ENCODE measurements around the gene KIF26B. TPM values are rescaled to one million over a fixed set of nuclear protein-coding genes. Genes with fewer than 3 reads are reported as not detected.

Gene KIF26B
- total and polyA plus RNA-seq, 2 experiments from 2014 or later = 0.03 to 0.76 TPM

DNA sequence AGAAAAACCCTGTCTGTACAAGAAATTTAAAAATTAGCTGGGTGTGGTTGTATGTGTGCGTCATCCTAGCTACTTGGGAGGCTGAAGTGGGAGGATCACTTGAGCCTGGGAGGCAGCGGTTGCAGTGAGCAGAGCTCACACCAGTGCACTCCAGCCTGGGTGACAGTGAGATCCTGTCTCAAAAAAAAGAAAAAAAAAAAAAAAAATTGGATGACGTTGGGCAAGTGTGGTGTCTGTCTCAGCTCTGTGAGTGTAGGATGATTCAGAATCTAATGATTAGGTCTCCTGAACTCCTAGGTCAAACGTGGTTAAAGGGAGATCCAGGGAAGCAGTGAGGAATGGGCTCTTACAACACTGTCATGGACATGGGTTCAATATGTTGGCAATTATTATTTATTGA, 435.9 kb downstream of the KIF26B start (continued):
- TF ChIP-seq, protein P1, sequence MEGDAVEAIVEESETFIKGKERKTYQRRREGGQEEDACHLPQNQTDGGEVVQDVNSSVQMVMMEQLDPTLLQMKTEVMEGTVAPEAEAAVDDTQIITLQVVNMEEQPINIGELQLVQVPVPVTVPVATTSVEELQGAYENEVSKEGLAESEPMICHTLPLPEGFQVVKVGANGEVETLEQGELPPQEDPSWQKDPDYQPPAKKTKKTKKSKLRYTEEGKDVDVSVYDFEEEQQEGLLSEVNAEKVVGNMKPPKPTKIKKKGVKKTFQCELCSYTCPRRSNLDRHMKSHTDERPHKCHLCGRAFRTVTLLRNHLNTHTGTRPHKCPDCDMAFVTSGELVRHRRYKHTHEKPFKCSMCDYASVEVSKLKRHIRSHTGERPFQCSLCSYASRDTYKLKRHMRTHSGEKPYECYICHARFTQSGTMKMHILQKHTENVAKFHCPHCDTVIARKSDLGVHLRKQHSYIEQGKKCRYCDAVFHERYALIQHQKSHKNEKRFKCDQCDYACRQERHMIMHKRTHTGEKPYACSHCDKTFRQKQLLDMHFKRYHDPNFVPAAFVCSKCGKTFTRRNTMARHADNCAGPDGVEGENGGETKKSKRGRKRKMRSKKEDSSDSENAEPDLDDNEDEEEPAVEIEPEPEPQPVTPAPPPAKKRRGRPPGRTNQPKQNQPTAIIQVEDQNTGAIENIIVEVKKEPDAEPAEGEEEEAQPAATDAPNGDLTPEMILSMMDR (conservative IDR thresholded peaks at IDR 0.05; ENCODE audit: low read depth in 2 of 2) = no peak

DNA sequence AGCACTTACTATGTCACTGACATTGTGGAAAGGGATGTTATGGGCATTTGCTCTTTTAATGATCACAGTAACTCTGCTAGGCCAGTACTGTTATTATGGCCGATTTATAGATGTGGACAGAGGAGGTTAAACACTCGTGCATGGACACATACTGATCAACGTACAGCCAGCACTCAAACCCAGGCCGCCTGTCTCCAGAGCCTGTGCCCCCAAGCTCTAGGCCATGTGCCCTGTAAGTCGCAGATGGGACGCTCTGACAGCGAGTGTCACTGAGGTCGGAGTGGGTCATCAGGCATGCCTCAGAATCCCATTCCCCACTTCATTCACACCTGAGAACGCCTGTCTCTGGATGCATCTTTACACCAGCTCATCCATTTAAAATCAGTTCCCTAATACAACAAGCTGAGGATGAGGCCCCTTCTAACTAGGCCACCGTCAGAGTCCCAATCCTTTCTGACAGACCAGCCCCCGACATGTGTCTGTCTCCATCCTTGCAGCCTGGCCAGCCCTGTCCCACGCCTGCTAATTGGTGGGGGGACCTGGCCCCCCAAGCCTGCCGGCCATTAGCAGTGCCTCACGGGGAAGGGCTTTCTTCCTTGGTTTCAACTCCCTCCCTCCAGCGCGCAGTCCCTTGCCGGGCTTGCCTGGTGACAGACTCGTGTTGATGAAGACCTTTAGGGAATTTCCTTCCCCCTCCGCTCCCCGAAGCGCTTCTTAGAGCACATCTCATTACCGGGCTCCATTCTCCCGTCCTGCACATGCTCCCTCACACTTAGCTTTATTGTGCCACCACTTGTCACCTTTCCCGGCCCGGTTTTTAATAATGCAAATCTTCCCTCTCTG, 436.8 kb downstream of the KIF26B start:
- Histone ChIP-seq H2AFZ (no peak overlapping the region; the same call in 1 of the 2 replicates), H3K9me2 (ENCODE audit: insufficient read depth) (no peaks in the 10 kb centered on the region), H3K27ac (ENCODE audit: low read depth) (no peak overlapping the region), H3K4me2 (no peak overlapping the region), H3K79me2 (replicated peaks; ENCODE audit: insufficient read depth) (no peaks in the 10 kb centered on the region), H3F3A (replicated peaks; ENCODE audit: low read depth) (no peaks in the 10 kb centered on the region), H4K20me1 (replicated peaks; ENCODE audit: insufficient read depth) (no peaks in the 10 kb centered on the region), H3K27me3 (ENCODE audit: insufficient read depth) (no peaks in the 10 kb centered on the region), H3K36me3 (ENCODE audit: insufficient read depth) (no peaks in the 10 kb centered on the region), H3K4me3 (no peak overlapping the region), H3K4me1 (ENCODE audit: insufficient read depth) (no peaks in the 10 kb centered on the region)
- no peak overlapping the region for H3K4me3 Mint-ChIP-seq
- H3K36me3 Mint-ChIP-seq (ENCODE audit: low read depth) = no peaks in the 10 kb centered on the region
- H3K9me3 Mint-ChIP-seq = peaks cover 3% of the 10 kb centered on the region; the same call in 1 of the 3 replicates
- peaks cover 3% of the 10 kb centered on the region for H3K27me3 Mint-ChIP-seq (ENCODE audit: insufficient read depth, low read depth, poor library complexity)
- DNase-seq (ENCODE audit: low spot score) = no peak
- no peak for ATAC-seq
- H3K27ac Mint-ChIP-seq = no peak overlapping the region
- no peaks in the 10 kb centered on the region for H3K4me1 Mint-ChIP-seq
- no peak for TF ChIP-seq ZNF114 (CRISPR knock-in tag; IDR thresholded peaks at IDR 0.05)
- TF ChIP-seq STAT1 (IDR thresholded peaks at IDR 0.05; ENCODE audit: unreplicated experiment) = no peak
- TF ChIP-seq JUNB (IDR thresholded peaks at IDR 0.05; ENCODE audit: unreplicated experiment) = no peak
- TF ChIP-seq, protein P2, sequence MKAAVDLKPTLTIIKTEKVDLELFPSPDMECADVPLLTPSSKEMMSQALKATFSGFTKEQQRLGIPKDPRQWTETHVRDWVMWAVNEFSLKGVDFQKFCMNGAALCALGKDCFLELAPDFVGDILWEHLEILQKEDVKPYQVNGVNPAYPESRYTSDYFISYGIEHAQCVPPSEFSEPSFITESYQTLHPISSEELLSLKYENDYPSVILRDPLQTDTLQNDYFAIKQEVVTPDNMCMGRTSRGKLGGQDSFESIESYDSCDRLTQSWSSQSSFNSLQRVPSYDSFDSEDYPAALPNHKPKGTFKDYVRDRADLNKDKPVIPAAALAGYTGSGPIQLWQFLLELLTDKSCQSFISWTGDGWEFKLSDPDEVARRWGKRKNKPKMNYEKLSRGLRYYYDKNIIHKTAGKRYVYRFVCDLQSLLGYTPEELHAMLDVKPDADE (IDR thresholded peaks at IDR 0.05) = no peak
- TF ChIP-seq, protein P1 (conservative IDR thresholded peaks at IDR 0.05; ENCODE audit: low read depth in 2 of 2) = no peak
- TF ChIP-seq, protein P3, sequence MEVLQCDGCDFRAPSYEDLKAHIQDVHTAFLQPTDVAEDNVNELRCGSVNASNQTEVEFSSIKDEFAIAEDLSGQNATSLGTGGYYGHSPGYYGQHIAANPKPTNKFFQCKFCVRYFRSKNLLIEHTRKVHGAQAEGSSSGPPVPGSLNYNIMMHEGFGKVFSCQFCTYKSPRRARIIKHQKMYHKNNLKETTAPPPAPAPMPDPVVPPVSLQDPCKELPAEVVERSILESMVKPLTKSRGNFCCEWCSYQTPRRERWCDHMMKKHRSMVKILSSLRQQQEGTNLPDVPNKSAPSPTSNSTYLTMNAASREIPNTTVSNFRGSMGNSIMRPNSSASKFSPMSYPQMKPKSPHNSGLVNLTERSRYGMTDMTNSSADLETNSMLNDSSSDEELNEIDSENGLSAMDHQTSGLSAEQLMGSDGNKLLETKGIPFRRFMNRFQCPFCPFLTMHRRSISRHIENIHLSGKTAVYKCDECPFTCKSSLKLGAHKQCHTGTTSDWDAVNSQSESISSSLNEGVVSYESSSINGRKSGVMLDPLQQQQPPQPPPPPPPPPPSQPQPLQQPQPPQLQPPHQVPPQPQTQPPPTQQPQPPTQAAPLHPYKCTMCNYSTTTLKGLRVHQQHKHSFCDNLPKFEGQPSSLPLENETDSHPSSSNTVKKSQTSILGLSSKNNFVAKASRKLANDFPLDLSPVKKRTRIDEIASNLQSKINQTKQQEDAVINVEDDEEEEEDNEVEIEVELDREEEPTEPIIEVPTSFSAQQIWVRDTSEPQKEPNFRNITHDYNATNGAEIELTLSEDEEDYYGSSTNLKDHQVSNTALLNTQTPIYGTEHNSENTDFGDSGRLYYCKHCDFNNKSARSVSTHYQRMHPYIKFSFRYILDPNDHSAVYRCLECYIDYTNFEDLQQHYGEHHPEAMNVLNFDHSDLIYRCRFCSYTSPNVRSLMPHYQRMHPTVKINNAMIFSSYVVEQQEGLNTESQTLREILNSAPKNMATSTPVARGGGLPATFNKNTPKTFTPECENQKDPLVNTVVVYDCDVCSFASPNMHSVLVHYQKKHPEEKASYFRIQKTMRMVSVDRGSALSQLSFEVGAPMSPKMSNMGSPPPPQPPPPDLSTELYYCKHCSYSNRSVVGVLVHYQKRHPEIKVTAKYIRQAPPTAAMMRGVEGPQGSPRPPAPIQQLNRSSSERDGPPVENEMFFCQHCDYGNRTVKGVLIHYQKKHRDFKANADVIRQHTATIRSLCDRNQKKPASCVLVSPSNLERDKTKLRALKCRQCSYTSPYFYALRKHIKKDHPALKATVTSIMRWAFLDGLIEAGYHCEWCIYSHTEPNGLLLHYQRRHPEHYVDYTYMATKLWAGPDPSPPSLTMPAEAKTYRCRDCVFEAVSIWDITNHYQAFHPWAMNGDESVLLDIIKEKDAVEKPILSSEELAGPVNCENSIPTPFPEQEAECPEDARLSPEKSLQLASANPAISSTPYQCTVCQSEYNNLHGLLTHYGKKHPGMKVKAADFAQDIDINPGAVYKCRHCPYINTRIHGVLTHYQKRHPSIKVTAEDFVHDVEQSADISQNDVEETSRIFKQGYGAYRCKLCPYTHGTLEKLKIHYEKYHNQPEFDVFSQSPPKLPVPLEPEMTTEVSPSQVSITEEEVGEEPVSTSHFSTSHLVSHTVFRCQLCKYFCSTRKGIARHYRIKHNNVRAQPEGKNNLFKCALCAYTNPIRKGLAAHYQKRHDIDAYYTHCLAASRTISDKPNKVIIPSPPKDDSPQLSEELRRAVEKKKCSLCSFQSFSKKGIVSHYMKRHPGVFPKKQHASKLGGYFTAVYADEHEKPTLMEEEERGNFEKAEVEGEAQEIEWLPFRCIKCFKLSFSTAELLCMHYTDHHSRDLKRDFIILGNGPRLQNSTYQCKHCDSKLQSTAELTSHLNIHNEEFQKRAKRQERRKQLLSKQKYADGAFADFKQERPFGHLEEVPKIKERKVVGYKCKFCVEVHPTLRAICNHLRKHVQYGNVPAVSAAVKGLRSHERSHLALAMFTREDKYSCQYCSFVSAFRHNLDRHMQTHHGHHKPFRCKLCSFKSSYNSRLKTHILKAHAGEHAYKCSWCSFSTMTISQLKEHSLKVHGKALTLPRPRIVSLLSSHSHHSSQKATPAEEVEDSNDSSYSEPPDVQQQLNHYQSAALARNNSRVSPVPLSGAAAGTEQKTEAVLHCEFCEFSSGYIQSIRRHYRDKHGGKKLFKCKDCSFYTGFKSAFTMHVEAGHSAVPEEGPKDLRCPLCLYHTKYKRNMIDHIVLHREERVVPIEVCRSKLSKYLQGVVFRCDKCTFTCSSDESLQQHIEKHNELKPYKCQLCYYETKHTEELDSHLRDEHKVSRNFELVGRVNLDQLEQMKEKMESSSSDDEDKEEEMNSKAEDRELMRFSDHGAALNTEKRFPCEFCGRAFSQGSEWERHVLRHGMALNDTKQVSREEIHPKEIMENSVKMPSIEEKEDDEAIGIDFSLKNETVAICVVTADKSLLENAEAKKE (CRISPR knock-in tag; IDR thresholded peaks at IDR 0.05) = no peak
- TF ChIP-seq EZH2phosphoT487 (IDR thresholded peaks at IDR 0.05; ENCODE audit: unreplicated experiment) = no peak
- TF ChIP-seq CREB1 (CRISPR knock-in tag; IDR thresholded peaks at IDR 0.05; ENCODE audit: low read depth) = no peak
- no peak for TF ChIP-seq EZH2 (IDR thresholded peaks at IDR 0.05; ENCODE audit: low read depth, unreplicated experiment)
